Measurements from ENCODE around the gene PABPN1L.

DNA sequence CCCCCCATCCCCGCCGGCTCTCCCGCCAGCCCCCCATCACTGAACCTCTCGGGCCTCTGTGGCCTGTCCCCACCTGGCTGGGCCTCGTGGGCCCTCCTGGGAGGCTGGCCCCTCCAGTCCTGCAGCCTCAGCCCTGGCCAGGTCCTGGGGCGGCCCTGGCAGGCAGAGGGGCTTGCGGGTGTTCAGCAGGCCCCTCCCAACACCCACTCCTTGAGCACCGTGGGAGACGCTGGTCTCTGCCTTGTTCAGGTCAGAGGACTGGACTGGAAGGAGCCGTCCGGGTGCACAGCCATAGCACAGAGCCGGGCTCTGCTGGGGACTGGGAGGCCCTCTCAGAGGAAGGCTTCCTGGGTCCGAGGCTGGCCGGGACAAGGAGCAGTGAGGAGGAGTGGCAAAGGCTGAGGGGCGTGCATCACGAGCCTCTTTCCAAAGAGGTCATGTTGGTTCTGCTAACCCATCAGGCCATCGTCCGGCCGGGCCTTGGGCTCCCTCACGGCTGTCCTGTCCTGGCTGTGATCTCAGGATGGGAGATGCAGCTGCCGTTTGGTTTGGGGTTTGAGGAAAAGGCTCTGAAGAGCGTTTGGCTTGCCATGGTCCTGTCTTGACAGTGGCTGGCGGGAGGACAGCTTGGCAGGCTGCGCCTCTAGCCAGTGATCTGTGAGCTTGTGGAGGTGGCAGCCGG is 6.3 kb upstream of the PABPN1L start:
- TF ChIP-seq ZNF274 (IDR thresholded peaks at IDR 0.05; ENCODE audit: low read depth, low read length): no peak
- no peak for TF ChIP-seq YY1 (IDR thresholded peaks at IDR 0.05; ENCODE audit: insufficient read depth, insufficient read length)
